Fibroblast of the aortic adventitia (primary cell): Measurements from ENCODE around the gene C10orf67. TPM values are rescaled to one million over a fixed set of nuclear protein-coding genes. Genes with fewer than 3 reads are reported as not detected.
A peak's percentile ranks its signal among the peaks of the same experiment; 100 is the strongest.
"Not testable (repeated sequence)": the region's sequence is repeated elsewhere in the genome, so short reads cannot be mapped to it uniquely, and the experiment has no call there.

Source experiments
- DNase-seq: peaks from one replicate; pipeline ENCODE4 v3.0.0-alpha.2; 2010; ENCODE audit warnings: low read depth
- H3K4me3 ChIP-seq: 2 replicates; pipeline ENCODE4 v1.5.1; 2011; ENCODE audit warnings: low read depth, mild to moderate bottlenecking, control low read depth, low read length, moderate library complexity
- CTCF ChIP-seq: IDR thresholded peaks from 2 replicates; pipeline ENCODE4 v1.5.1; 2011; ENCODE audit warnings: mild to moderate bottlenecking, low read length, control low read depth, inconsistent platforms; ENCODE audit not compliant: insufficient read depth
- total RNA-seq: library from RNA; depleted of rRNA; stranded (reverse); fragments of >200 nt; gene quantifications from 2 replicates; pipeline ENCODE4 v1.2.3, GENCODE V29; 2012; ENCODE audit warnings: low replicate concordance

C10orf67 gene
- total RNA-seq, 1 donor, result 0.09 TPM

DNA sequence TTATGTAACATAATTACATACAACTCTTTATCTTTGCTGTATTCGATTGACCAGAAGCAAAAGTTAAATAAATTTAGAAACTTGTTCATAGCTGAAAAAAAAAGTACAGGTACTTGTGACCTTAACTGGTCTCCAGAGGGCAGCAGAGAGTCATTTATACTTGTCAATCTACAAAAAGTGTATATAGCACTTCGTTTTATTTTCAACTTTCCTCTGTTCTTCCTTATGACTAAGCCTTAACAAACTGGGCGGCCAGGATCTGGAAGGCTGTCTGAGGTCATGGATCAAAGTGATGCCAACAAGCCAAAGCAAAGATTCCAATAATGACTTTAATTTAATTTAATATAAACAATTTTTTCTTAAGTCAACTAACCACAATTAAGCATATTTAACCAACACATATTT is 29.8 kb downstream of the C10orf67 start:
- TF ChIP-seq CTCF, result peak; percentile 66
- DNase-seq, result peak; percentile 92
- H3K4me3 ChIP-seq, result no peak overlapping the region

- no peak for DNase-seq
- TF ChIP-seq CTCF, result no peak
- no peak overlapping the region for H3K4me3 ChIP-seq
Observed at GRCh38 chr10:23311034-23311433, 33.6 kb downstream of the C10orf67 start.

GRCh38 chr10:23310404-23310803 is 34.2 kb downstream of the C10orf67 start:
- DNase-seq, result peak; percentile 35
- H3K4me3 ChIP-seq, result no peak overlapping the region
- no peak for TF ChIP-seq CTCF

- not testable (repeated sequence) for H3K4me3 ChIP-seq, DNase-seq
Observed at GRCh38 chr10:23299961-23300360, 44.6 kb downstream of the C10orf67 start.

- peak; percentile 59 for TF ChIP-seq CTCF
- no peak overlapping the region for H3K4me3 ChIP-seq
- peak; percentile 36 for DNase-seq
Observed at GRCh38 chr10:23294638-23295247, 49.9 kb downstream of the C10orf67 start.

- TF ChIP-seq CTCF, result no peak
- DNase-seq, result no peak
- no peak overlapping the region for H3K4me3 ChIP-seq
Observed at GRCh38 chr10:23293973-23294590, 50.5 kb downstream of the C10orf67 start.

DNA sequence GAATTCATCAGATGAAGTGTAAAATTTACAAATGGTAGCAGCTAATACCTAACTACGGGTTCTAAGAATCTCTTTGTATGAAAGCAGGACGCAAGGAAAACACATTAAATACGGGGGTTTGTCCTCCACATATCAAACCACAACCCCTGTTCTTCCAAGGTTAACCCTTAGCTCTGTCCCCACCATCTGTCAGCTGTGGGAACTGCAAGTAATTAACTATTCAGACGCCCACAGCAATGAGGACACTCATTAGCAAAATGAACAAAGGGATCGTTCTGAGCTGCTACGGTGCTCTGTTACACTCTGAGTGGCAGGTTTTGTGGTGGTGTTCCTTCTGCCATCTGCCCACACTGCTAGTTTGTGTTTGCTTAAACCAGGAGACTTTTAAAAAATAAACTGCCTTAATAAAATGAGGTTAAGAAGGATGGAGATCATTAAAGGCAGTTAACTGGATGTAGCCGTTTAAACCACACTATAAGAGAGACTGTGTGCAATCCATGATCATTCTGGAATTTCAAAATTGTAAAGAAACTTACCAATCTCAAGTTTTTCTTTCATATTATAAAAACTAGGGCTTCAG is 51.4 kb downstream of the C10orf67 start:
- TF ChIP-seq CTCF, result peak; percentile 62
- peak; percentile 30 for DNase-seq
- no peak overlapping the region for H3K4me3 ChIP-seq
